ENCODE data around the gene ULK1. TPM values are rescaled to one million over a fixed set of nuclear protein-coding genes. Genes with fewer than 3 reads are reported as not detected.
A peak's percentile ranks its signal among the peaks of the same experiment; 100 is the strongest.

The ULK1 gene
- 10 to 100 TPM; 18.7 to 22.8 TPM for total RNA-seq
- 0.98 TPM for polyA plus RNA-seq

GRCh38 chr12:131894313-131894860 lies at the start of gene ULK1:
Gene ULK1, plus strand, starts transcription at chr12:131894622. Its CDS starts 380 bp downstream, at chr12:131895002.
- Mint-ChIP-seq H3K36me3 (peaks cover 0 to 7% (median 0%) of the 10 kb centered on the region in 3 donors), H3K27me3 (peaks cover 0 to 6% of the 10 kb centered on the region in 2 donors), H3K4me1 (peaks cover 9 to 27% (median 14%) of the 10 kb centered on the region in 3 donors), H3K27ac (peak within 1 kb of the TSS; percentile 64 to 96 (median 85)), H3K4me3 (peak within 1 kb of the TSS; percentile 82 to 91 (median 89)), H3K9me3 (no peaks in the 10 kb centered on the region)
- peak within 1 kb of the TSS; percentile 70 for H3K4me3 ChIP-seq (ENCODE audit: low read length)
- DNase-seq, result peak; percentile 89 to 93 (median 90)
- POLR2A ChIA-PET, result no interaction called here
- H3K9me3 ChIP-seq (ENCODE audit: low read length), result no peaks in the 10 kb centered on the region
- H3K27me3 ChIP-seq (ENCODE audit: insufficient read depth, low read length, poor library complexity, severe bottlenecking), result no peaks in the 10 kb centered on the region
- CTCF ChIA-PET, result no interaction called here
- peak within 1 kb of the TSS; percentile 59 for H3K27ac ChIP-seq (ENCODE audit: low read depth, low read length)
- no peaks in the 10 kb centered on the region for H3K36me3 ChIP-seq (ENCODE audit: insufficient read depth, low read length)
- peaks cover 16% of the 10 kb centered on the region for H3K4me1 ChIP-seq (ENCODE audit: insufficient read depth, low read length)

DNA sequence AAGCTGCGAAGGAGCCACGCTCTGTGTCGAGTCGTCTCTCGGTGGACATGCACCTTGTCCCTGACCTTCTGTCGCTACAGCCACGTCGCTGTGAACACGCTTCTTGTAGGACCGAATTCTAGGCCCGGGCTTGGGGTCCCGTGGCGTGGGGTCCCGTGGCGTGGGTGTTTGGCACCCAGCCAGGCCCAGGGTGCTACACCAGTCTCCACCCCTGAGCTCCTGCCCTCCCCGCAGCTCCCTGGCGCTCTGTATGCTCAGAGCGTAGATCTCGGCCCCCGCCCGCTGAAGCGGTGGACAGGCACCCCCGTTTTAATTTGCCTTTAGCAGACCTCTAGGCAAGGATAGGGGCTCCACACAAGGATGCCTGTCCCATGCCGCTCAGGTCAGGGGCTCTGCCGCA lies 49.8 kb upstream of the ULK1 start:
- Histone ChIP-seq H3K9me3 (ENCODE audit: low read length) (no peaks in the 10 kb centered on the region), H3K36me3 (ENCODE audit: insufficient read depth, low read length) (no peaks in the 10 kb centered on the region), H3K4me1 (ENCODE audit: insufficient read depth, low read length) (no peaks in the 10 kb centered on the region), H3K27ac (ENCODE audit: low read depth, low read length) (no peak overlapping the region), H3K4me3 (ENCODE audit: low read length) (no peak overlapping the region), H3K27me3 (ENCODE audit: insufficient read depth, low read length, poor library complexity, severe bottlenecking) (no peaks in the 10 kb centered on the region)
- Mint-ChIP-seq H3K9me3 (no peaks in the 10 kb centered on the region), H3K27ac (no peak overlapping the region), H3K27me3 (peaks cover 0 to 2% of the 10 kb centered on the region in 2 donors), H3K4me1 (no peaks in the 10 kb centered on the region), H3K36me3 (no peaks in the 10 kb centered on the region), H3K4me3 (no peak overlapping the region)
- ChIA-PET CTCF (no interaction called here), POLR2A (no interaction called here)
- DNase-seq, result no peak

DNA sequence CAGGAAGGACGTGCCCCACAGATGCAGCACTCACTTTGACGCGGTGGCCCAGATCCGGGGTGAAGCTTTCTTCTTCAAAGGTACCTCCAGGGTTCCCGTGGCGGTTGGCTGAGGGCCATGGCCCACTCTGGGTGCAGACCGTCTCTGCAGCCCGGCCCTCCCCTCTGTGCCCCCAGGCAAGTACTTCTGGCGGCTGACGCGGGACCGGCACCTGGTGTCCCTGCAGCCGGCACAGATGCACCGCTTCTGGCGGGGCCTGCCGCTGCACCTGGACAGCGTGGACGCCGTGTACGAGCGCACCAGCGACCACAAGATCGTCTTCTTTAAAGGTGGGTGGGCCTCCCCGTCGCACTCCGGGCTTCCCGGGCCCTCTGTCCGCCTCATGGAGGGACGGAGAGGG lies 49.3 kb upstream of the ULK1 start:
- H3K36me3 ChIP-seq (ENCODE audit: insufficient read depth, low read length), result no peaks in the 10 kb centered on the region
- no peaks in the 10 kb centered on the region for H3K4me1 ChIP-seq (ENCODE audit: insufficient read depth, low read length)
- H3K4me3 ChIP-seq (ENCODE audit: low read length), result no peak overlapping the region
- POLR2A ChIA-PET, result no interaction called here
- Mint-ChIP-seq H3K4me1 (no peaks in the 10 kb centered on the region), H3K4me3 (no peak overlapping the region), H3K27me3 (peaks cover 0 to 2% of the 10 kb centered on the region in 2 donors), H3K36me3 (no peaks in the 10 kb centered on the region), H3K27ac (no peak overlapping the region), H3K9me3 (no peaks in the 10 kb centered on the region)
- CTCF ChIA-PET, result no interaction called here
- no peaks in the 10 kb centered on the region for H3K9me3 ChIP-seq (ENCODE audit: low read length)
- H3K27me3 ChIP-seq (ENCODE audit: insufficient read depth, low read length, poor library complexity, severe bottlenecking), result no peaks in the 10 kb centered on the region
- H3K27ac ChIP-seq (ENCODE audit: low read depth, low read length), result no peak overlapping the region
- DNase-seq, result no peak

DNA sequence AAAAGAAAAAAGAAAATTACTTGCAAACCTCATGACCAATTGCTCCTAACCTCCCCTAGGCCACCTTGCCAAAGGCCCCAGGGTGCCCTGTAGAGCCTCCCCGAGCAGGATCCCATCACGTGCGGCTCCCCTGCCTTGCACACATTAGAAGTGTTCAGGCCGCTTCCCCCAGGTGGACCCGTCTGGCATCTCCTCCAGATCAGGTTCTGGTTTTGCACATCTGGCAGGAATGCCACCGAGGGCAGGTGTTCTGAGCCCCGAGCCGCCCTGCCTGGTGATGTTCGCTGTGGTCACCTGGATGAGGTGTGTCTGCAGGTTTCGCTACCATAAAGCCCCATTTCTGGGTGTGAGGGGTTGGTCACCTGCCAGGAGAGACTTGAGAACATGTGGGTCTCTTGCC lies 47.0 kb upstream of the ULK1 start:
- Histone ChIP-seq H3K27me3 (ENCODE audit: insufficient read depth, low read length, poor library complexity, severe bottlenecking) (no peaks in the 10 kb centered on the region), H3K4me3 (ENCODE audit: low read length) (no peak overlapping the region), H3K36me3 (ENCODE audit: insufficient read depth, low read length) (no peaks in the 10 kb centered on the region), H3K4me1 (ENCODE audit: insufficient read depth, low read length) (no peaks in the 10 kb centered on the region), H3K27ac (ENCODE audit: low read depth, low read length) (no peak overlapping the region), H3K9me3 (ENCODE audit: low read length) (no peaks in the 10 kb centered on the region)
- ChIA-PET CTCF (no interaction called here), POLR2A (no interaction called here)
- H3K4me3 Mint-ChIP-seq, result no peak overlapping the region
- H3K4me1 Mint-ChIP-seq, result no peaks in the 10 kb centered on the region
- no peaks in the 10 kb centered on the region for H3K36me3 Mint-ChIP-seq
- peaks cover 0 to 2% of the 10 kb centered on the region in 2 donors for H3K27me3 Mint-ChIP-seq
- DNase-seq, result no peak
- H3K27ac Mint-ChIP-seq, result no peak overlapping the region
- no peaks in the 10 kb centered on the region for H3K9me3 Mint-ChIP-seq

DNA sequence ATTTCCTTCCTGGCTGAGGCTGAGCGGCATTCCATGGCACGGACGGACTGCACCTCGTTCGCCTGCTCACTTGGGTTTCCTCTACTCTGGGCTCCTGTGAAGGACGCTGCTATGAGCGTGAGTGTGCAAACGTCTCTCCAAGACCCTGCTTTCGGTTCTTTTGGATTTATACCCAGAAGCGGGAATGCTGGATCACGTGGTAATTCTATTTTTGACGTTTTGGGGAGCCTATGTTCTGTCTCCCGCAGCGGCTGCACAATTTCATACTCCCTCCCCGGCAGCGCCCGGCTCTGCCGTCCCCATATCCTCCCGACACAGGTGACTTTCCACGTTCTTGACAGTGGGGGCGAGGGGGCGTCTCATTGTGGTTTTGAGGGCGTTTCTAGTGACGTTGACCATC lies 45.7 kb upstream of the ULK1 start:
- POLR2A ChIA-PET, result no interaction called here
- no peak for DNase-seq
- H3K27me3 ChIP-seq (ENCODE audit: insufficient read depth, low read length, poor library complexity, severe bottlenecking), result no peaks in the 10 kb centered on the region
- Mint-ChIP-seq H3K27me3 (peaks cover 2 to 4% of the 10 kb centered on the region in 2 donors), H3K4me1 (no peaks in the 10 kb centered on the region), H3K27ac (no peak overlapping the region), H3K9me3 (no peaks in the 10 kb centered on the region), H3K4me3 (no peak overlapping the region), H3K36me3 (no peaks in the 10 kb centered on the region)
- H3K27ac ChIP-seq (ENCODE audit: low read depth, low read length), result no peak overlapping the region
- no peaks in the 10 kb centered on the region for H3K36me3 ChIP-seq (ENCODE audit: insufficient read depth, low read length)
- CTCF ChIA-PET, result no interaction called here
- no peaks in the 10 kb centered on the region for H3K9me3 ChIP-seq (ENCODE audit: low read length)
- no peaks in the 10 kb centered on the region for H3K4me1 ChIP-seq (ENCODE audit: insufficient read depth, low read length)
- H3K4me3 ChIP-seq (ENCODE audit: low read length), result no peak overlapping the region

DNA sequence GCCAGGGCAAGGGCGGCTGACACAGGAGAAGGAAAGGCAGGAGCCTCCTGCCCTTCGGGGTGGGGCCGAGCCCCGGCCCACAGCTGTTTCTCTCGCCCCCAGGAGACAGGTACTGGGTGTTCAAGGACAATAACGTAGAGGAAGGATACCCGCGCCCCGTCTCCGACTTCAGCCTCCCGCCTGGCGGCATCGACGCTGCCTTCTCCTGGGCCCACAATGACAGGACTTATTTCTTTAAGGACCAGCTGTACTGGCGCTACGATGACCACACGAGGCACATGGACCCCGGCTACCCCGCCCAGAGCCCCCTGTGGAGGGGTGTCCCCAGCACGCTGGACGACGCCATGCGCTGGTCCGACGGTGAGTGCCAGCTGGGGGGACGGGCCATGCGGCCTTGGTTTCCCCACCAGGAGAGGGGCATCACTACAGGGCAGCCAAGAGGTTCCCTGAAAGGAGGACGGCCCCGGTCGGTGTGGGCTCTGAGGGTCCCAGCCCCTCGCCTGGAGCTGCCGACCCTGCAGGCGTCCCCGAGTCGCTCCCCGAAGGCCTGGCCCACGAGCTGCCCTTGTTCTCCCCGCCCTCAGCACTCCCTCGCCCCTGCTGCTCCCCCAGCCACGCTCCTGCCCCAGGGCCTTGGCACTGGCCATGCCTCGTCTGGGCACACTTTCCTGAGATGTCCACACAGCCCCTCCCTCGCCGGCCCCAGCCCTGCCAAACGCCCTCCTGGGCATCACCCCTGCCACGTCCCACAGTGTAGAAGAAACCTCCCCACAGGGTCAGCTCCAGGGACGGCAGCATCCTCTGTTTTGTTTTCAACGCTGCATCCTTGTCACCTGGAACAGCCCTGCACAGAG lies 44.5 kb upstream of the ULK1 start:
- H3K27ac ChIP-seq (ENCODE audit: low read depth, low read length), result no peak overlapping the region
- ChIA-PET POLR2A (no interaction called here), CTCF (no interaction called here)
- H3K4me1 ChIP-seq (ENCODE audit: insufficient read depth, low read length), result no peaks in the 10 kb centered on the region
- DNase-seq, result no peak
- Mint-ChIP-seq H3K36me3 (no peaks in the 10 kb centered on the region), H3K27ac (no peak overlapping the region), H3K9me3 (no peaks in the 10 kb centered on the region), H3K4me3 (no peak overlapping the region), H3K27me3 (peaks cover 2 to 9% of the 10 kb centered on the region in 2 donors), H3K4me1 (no peaks in the 10 kb centered on the region)
- no peaks in the 10 kb centered on the region for H3K27me3 ChIP-seq (ENCODE audit: insufficient read depth, low read length, poor library complexity, severe bottlenecking)
- no peak overlapping the region for H3K4me3 ChIP-seq (ENCODE audit: low read length)
- no peaks in the 10 kb centered on the region for H3K9me3 ChIP-seq (ENCODE audit: low read length)
- no peaks in the 10 kb centered on the region for H3K36me3 ChIP-seq (ENCODE audit: insufficient read depth, low read length)

GRCh38 chr12:131850856-131851559 lies 43.4 kb upstream of the ULK1 start:
- ChIA-PET CTCF (no interaction called here), POLR2A (no interaction called here)
- no peak for DNase-seq
- peaks cover 4 to 9% of the 10 kb centered on the region in 2 donors for H3K27me3 Mint-ChIP-seq
- no peaks in the 10 kb centered on the region for H3K4me1 Mint-ChIP-seq
- no peaks in the 10 kb centered on the region for H3K9me3 Mint-ChIP-seq
- H3K9me3 ChIP-seq (ENCODE audit: low read length), result no peaks in the 10 kb centered on the region
- H3K27ac ChIP-seq (ENCODE audit: low read depth, low read length), result no peak overlapping the region
- H3K27ac Mint-ChIP-seq, result no peak overlapping the region
- H3K27me3 ChIP-seq (ENCODE audit: insufficient read depth, low read length, poor library complexity, severe bottlenecking), result no peaks in the 10 kb centered on the region
- H3K4me1 ChIP-seq (ENCODE audit: insufficient read depth, low read length), result no peaks in the 10 kb centered on the region
- H3K36me3 Mint-ChIP-seq, result no peaks in the 10 kb centered on the region
- no peak overlapping the region for H3K4me3 ChIP-seq (ENCODE audit: low read length)
- H3K36me3 ChIP-seq (ENCODE audit: insufficient read depth, low read length), result no peaks in the 10 kb centered on the region
- H3K4me3 Mint-ChIP-seq, result no peak overlapping the region

DNA sequence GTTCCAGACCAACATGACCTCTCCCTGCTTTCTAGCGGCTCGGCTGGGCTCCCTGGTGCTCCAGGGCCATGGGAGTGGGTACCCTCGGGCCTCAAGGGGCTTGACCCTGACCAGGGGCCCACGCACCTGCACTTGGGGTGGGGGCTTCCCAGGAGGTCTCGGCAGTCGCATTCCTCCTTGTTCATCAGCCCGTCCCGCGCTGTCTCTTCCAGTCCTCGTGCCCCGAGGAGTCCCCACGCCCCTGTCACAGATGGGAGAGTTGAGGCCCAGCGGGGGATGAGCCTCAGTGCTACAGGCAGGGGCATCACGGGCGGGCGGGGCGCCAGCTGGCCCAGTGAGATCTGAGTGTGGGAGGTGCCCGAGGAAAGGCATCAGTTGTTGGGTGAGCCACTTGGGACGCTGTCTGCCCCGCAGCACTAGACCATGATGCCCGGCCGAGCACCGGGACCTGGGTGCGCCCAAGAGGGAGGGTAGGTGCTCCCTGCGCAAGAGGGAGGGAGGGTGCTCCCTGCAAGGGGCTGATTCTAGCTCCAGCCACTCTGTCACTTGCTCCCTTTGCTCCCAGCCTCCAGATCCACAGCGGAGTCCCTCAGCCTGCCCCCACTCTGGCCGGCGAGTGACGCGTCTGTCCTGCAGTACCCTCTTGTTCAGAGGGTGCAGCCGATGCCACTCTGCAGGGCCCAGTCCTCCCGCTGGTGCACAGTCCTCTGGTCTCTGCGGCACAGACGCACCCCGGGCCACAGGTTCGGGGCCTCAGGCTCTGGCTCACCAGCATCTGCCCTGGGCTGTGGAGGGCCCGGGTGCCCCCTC lies 42.5 kb upstream of the ULK1 start:
- CTCF ChIA-PET, result no interaction called here
- Mint-ChIP-seq H3K4me1 (no peaks in the 10 kb centered on the region), H3K27ac (no peak overlapping the region), H3K36me3 (no peaks in the 10 kb centered on the region), H3K4me3 (no peak overlapping the region), H3K9me3 (no peaks in the 10 kb centered on the region), H3K27me3 (peaks cover 7 to 13% of the 10 kb centered on the region in 2 donors)
- POLR2A ChIA-PET, result no interaction called here
- Histone ChIP-seq H3K9me3 (ENCODE audit: low read length) (no peaks in the 10 kb centered on the region), H3K27ac (ENCODE audit: low read depth, low read length) (no peak overlapping the region), H3K4me1 (ENCODE audit: insufficient read depth, low read length) (no peaks in the 10 kb centered on the region), H3K4me3 (ENCODE audit: low read length) (no peak overlapping the region), H3K36me3 (ENCODE audit: insufficient read depth, low read length) (no peaks in the 10 kb centered on the region), H3K27me3 (ENCODE audit: insufficient read depth, low read length, poor library complexity, severe bottlenecking) (no peaks in the 10 kb centered on the region)
- DNase-seq, result no peak
